NAMALWA (cell line): Measurements from ENCODE around the gene NRBF2.

ENCODE experiments used
- DNase-seq: peaks from one replicate; pipeline ENCODE4 v3.0.0-alpha.2; 2015; ENCODE audit warnings: low spot score

Gene NRBF2

GRCh38 chr10:63164166-63164623, 31.1 kb downstream of the NRBF2 start:
- no peak for DNase-seq

GRCh38 chr10:63165249-63165648, 32.1 kb downstream of the NRBF2 start:
- no peak for DNase-seq

GRCh38 chr10:63166742-63167258, 33.7 kb downstream of the NRBF2 start:
- peak; percentile 84 for DNase-seq

- DNase-seq = no peak
Measured at GRCh38 chr10:63168821-63169462, 35.8 kb downstream of the NRBF2 start.

- DNase-seq = no peak
Measured at GRCh38 chr10:63169624-63170023, 36.5 kb downstream of the NRBF2 start.

- no peak for DNase-seq
Measured at GRCh38 chr10:63171255-63171855, 38.2 kb downstream of the NRBF2 start.

GRCh38 chr10:63171926-63172325, 38.8 kb downstream of the NRBF2 start:
- no peak for DNase-seq

GRCh38 chr10:63173468-63174232, 40.5 kb downstream of the NRBF2 start:
- DNase-seq = peak; percentile 49

- DNase-seq = no peak
Measured at GRCh38 chr10:63175534-63175933, 42.4 kb downstream of the NRBF2 start.

GRCh38 chr10:63192826-63193225, 59.7 kb downstream of the NRBF2 start:
- DNase-seq = no peak

GRCh38 chr10:63197344-63198092, 64.4 kb downstream of the NRBF2 start:
- no peak for DNase-seq

- no peak for DNase-seq
Measured at GRCh38 chr10:63199716-63200115, 66.6 kb downstream of the NRBF2 start.

GRCh38 chr10:63200431-63200830, 67.3 kb downstream of the NRBF2 start:
- no peak for DNase-seq

- no peak for DNase-seq
Measured at GRCh38 chr10:63201118-63201517, 68.0 kb downstream of the NRBF2 start.
